GM18907 (cell line): ENCODE data around the gene MOGAT2.
"Not testable (repeated sequence)": the region's sequence is repeated elsewhere in the genome, so short reads cannot be mapped to it uniquely, and the experiment has no call there.

Experiments
- ATAC-seq: cut with Tn5 transposase; IDR thresholded peaks from one replicate; pipeline ENCODE4 v1.9.1; 2021; ENCODE audit warnings: mild to moderate bottlenecking, moderate library complexity; ENCODE audit not compliant: unreplicated experiment

The MOGAT2 gene

DNA sequence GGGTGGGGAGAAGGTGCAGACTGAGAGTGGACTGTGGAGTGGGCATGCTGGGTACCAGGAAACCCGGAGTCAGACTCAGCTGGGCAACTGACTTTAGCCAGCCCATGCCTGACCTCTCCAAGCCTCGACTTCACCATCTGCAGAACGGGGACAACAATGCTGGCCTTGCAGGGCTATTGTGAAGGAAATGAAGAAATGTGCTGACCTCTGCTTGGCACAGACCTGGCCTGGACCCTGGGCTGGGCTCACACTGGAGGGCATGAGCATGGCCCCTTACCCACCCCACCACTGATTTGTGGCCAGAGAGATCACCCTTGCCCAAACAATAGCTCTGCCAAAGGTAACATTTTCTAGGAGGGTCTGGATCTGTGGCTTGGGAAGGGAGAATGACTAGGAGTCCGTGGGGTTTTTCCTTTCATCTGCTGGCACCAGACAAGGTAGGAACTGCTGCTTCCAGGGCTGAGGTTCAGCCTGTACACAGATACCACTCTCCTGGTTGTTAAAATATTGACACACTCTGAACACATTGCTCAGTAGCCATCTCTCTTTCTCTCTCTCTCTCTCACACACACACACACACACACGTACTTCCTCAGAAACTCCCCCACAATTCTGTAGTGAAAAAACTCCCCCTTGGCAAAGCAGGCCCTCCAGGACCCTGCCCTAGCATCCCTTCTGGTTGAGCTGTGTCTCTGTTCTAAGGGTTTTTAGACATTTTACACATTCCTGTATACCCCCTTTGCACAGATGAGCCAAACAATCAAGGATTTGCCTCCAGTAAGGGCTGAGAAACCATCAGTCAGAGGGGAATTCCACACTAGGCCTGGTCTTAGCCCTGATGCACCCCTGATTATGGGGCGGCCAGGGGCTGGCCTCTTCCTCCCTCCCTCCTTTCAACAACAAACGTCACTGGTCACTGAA lies 1.0 kb downstream of the MOGAT2 start:
- ATAC-seq = no peak

- no peak for ATAC-seq
Measured at GRCh38 chr11:75719340-75720239, 2.0 kb downstream of the MOGAT2 start.

DNA sequence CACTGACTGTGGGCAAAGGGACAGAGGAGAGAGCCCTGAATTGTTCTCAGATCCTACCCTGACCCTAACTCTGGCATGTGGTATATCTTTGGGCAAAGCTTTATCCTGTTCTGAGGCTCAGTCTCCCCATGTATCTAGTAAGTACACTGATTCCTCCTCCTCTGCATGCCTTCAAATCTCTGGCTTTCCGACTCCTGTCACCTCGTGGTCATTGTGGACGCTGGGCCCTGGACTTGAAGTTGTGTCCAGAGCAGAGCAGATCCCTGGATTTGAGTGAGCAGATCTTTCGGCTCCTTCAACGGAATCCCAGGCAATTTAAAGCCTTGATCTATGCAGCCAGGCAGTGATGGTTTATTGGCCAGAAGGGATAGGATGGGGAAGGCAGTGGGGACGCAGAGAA lies 3.0 kb downstream of the MOGAT2 start:
- no peak for ATAC-seq

DNA sequence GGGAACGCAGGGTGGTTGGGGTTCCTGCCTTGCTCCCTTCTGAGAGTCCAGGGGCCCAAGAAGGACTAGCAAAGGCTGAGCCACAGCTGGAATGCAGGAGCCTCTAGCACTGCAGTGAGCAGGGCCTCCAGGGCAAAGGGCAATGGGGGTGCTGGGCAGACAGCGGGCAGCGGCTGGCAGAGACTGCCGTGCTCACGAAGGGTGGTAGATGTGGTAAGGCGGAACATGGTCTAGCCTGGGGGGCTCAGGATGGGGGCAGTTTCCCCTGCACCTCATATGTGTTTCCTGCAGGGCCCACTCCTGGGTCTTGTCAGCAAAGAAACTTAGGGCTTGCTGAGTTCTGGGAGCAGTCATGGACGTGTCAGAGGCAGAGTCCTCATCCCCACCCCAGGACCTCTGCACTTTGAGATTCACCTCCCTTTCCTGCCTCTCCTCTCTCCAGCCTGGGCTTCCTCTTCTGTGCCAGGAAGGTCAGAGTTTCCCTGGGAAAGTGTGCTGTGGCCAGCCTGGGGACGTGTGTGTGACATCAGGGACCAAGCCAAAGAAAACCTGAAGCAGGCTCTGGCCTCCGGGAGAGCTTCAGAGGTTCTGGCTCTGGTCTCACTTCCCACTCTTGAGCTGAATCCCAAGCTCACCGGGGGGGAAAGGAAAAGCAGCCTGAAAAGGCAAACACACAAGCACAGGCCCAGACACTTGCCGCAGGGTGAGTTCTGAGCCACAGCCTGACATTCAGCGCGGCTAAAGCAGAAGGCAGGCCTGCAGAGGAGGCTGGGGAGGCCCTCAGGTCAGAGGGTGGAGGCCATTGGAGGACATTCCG lies 4.4 kb downstream of the MOGAT2 start:
- no peak for ATAC-seq

- ATAC-seq = no peak
Measured at GRCh38 chr11:75722669-75723042, 5.0 kb downstream of the MOGAT2 start.

DNA sequence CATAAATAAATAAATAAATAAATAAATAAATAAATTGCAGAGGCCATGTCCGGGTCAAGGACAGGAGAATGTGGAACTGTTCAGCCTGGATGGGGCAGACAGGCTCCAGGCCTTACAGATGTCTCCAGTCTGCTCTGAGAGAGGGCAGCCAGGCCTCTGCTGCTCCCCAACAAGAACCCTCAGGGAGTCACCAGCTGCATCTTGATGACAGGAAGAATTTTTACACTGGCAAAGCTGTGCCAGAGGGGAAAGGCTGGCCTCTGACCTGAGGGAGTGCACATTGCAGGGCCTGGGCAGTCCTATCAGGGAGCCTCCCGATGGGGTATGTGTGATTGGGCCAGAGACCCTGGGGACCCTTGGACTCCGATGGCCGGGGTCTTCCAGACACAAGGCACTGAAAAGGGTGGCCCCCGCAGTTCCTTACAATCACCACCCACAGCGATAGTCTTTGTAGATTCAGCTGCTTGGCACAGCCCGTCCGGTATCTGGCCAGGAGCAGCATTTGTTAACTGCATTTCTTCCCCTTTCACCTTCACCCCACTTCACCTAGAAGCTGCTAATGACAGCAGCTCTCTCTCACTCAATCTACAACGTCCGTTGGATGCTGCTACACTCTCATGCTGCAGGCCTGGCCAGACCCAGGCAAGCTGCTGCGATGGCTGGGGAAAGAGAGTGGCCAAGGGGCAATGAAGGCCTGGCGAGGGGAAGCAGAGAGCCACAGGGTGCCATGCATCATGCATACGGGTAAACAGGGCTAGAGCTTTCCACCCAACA lies 8.1 kb downstream of the MOGAT2 start:
- ATAC-seq = no peak

DNA sequence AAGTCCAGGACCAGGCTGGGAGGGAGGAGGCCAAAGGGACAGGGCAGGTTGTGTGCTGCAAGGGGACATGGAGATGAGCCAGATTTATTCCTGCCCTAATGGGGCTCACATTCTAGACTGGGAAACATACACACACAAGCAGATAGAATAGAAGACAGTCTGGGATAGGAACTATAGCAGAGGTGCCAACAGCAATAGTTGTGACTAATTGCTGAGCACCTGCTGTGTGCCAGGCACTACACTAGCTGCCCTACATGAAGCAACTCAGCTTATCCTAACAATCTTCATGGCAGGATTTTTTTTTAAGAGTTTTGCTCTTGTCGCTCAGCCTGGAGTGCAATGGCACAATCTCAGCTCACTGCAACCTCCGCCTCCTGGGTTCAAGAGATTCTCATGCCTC lies 11.4 kb downstream of the MOGAT2 start:
- ATAC-seq = no peak

GRCh38 chr11:75731095-75731494 lies 13.5 kb downstream of the MOGAT2 start:
- no peak for ATAC-seq

DNA sequence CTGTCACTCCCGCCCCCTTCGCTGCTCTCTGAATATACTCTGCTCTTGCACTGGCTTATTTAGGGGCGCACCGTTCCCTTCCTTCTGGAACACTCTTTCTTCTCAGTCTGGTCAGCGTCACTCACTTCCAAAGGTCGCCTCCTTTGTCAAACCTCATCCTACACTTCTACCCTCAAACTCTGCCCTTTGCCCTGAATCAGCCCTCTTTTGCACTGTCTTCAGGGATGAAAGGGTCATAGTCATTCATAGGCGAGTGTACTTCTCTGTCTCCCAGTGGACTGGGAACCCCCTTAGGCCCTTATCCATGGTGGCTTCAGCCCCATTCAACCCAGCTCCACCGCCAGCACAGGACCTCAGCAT lies 15.4 kb downstream of the MOGAT2 start:
- no peak for ATAC-seq

- ATAC-seq = no peak
Measured at GRCh38 chr11:75733431-75734107, 15.9 kb downstream of the MOGAT2 start.

- no peak for ATAC-seq
Measured at GRCh38 chr11:75734491-75735180, 17.0 kb downstream of the MOGAT2 start.

DNA sequence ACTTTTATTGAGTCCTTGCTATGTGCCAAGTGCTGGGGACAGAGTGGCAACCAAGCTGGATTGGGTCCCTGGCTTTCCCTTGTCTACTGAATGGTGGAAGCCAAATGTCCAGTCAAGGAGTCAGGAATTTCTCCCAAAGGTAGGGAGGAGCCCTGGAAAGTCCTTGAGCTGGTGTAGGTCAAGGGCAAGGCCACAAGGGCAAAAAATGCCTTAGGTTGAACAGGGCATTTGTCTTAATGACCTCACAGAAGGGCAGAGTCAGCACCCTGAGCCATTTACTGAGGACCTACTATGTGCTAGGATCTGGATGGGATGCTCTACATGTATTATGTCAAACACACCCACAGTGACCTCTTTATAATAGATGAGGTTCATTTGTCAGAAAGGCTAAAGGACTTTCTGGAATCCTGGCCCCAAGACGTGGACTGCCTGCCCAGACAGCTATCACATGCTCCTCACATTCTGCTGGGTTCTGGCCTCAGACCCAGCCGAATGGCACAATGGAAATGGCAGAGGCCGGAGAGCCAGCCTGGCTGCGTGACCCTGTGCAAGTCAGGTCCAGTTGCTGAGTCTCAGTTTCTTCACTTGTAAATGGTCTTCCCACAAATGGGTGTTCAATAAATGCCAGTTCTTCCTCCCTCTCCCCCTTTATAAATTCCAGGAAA lies 17.7 kb downstream of the MOGAT2 start:
- ATAC-seq = no peak

GRCh38 chr11:75737314-75737713 lies 19.7 kb downstream of the MOGAT2 start:
- no peak for ATAC-seq

- no peak for ATAC-seq
Measured at GRCh38 chr11:75740681-75741080, 23.0 kb downstream of the MOGAT2 start.

GRCh38 chr11:75743159-75743558 lies 25.5 kb downstream of the MOGAT2 start:
- not testable (repeated sequence) for ATAC-seq

- no peak for ATAC-seq
Measured at GRCh38 chr11:75743711-75744563, 26.3 kb downstream of the MOGAT2 start.

DNA sequence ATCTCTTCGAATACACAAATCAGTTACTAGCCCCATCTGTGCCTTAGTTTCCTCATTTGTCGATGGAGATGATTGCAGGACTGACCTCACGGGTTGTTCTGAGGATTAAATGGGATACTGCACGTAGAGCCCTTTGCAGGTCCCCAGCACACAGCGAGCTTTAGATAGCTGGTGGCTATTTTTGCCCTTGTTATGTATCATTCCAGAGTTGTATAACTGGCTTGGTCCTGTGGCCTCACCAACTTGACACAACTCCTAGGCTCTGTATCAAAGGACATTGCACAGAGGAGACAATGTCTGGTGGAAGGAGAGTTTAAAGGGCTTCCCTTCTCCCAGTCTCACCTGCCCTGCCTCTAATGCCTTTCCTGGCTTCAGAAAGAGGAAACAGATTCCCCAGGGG lies 28.2 kb downstream of the MOGAT2 start:
- ATAC-seq = no peak
